A549 (cell line): Measurements from ENCODE around the gene IRF1.

Experiments
- ATOH8 ChIP-seq: fragments of 250-450 bp; sonication (Bioruptor Pico); IDR thresholded peaks from 2 replicates; pipeline ENCODE4 v1.5.0; 2020; ENCODE audit warnings: low read depth, mild to moderate bottlenecking, moderate library complexity
- CBX2 ChIP-seq: fragments of 200-600 bp; sonication (generic); IDR thresholded peaks from 2 replicates; pipeline ENCODE4 v1.6.1; 2016; ENCODE audit warnings: low read depth, mild to moderate bottlenecking, borderline replicate concordance
- CBX8 ChIP-seq: fragments of 200-600 bp; sonication (generic); IDR thresholded peaks from 2 replicates; pipeline ENCODE4 v1.6.1; 2016
- CTCF ChIP-seq: fragments of >200 bp; sonication (Bioruptor Twin); formaldehyde crosslinking; IDR thresholded peaks from 3 replicates; pipeline ENCODE4 v1.5.1; 2016
- EP300 ChIP-seq, 2 experiments: fragments of >200 bp; sonication (Bioruptor Twin); formaldehyde crosslinking; IDR thresholded peaks; 2 replicates in 1 of 2; 3 replicates in 1 of 2; pipeline ENCODE4 v1.6.1; 2016 to 2017
- MAX ChIP-seq: IDR thresholded peaks from 2 replicates; pipeline ENCODE4 v1.6.1; 2012
- TFCP2L1 ChIP-seq: fragments of 250-450 bp; sonication (Bioruptor Pico); IDR thresholded peaks from 2 replicates; pipeline ENCODE4 v1.5.0; 2021; ENCODE audit warnings: mild to moderate bottlenecking
- USF2 ChIP-seq: fragments of 450-650 bp; IDR thresholded peaks from 2 replicates; pipeline ENCODE4 v1.6.1; 2014; ENCODE audit warnings: antibody characterized with exemption

GRCh38 chr5:132468656-132469379 is 21.8 kb downstream of the IRF1 start:
- TF ChIP-seq CBX8: no peak
- no peak for TF ChIP-seq EP300 (IDR thresholded peaks at IDR 0.05)
- TF ChIP-seq CTCF: no peak
- no peak for TF ChIP-seq ATOH8 (CRISPR knock-in tag)
- no peak for TF ChIP-seq CBX2
- TF ChIP-seq TFCP2L1 (CRISPR knock-in tag): no peak
- TF ChIP-seq USF2: no peak
- no peak for TF ChIP-seq MAX
